Measurements from ENCODE around the gene GMDS. TPM values are rescaled to one million over a fixed set of nuclear protein-coding genes. Genes with fewer than 3 reads are reported as not detected.

The GMDS gene
- total RNA-seq, 4 donors from 2014 or later: 9.5 to 32.8 (median 22.4) TPM

- WGBS, 2 donors: 76 to 87% methylated on average over 2 of the region's 2 CpGs
- Histone ChIP-seq H3K27me3 (no peaks in the 10 kb centered on the region), H3K4me1 (no peaks in the 10 kb centered on the region), H3K27ac (no peak overlapping the region), H3K4me3 (replicated peaks in 1 of 3) (no peak overlapping the region), H3K36me3 (no peaks in the 10 kb centered on the region), H3K9me3 (no peaks in the 10 kb centered on the region)
- DNase-seq: no peak
- intact Hi-C loops (cut with DNase I): no loop called here
- TF ChIP-seq POLR2A (IDR thresholded peaks at IDR 0.05): no peak
- TF ChIP-seq CTCF (IDR thresholded peaks at IDR 0.05): no peak
These were observed 17.0 kb downstream of the GMDS start for GRCh38 chr6:2228392-2228791.

- H3K4me1 ChIP-seq: peaks cover 0 to 10% of the 10 kb centered on the region in 2 donors
- no peaks in the 10 kb centered on the region for H3K36me3 ChIP-seq
- no peak for DNase-seq
- H3K4me3 ChIP-seq (replicated peaks in 1 of 3): no peak overlapping the region
- H3K27me3 ChIP-seq: no peaks in the 10 kb centered on the region
- intact Hi-C loops (cut with DNase I): no loop called here
- no peak overlapping the region for H3K27ac ChIP-seq
- WGBS, 2 donors: 92 to 95% methylated on average over 2 of the region's 2 CpGs
- no peaks in the 10 kb centered on the region for H3K9me3 ChIP-seq
- TF ChIP-seq POLR2A (IDR thresholded peaks at IDR 0.05) (no peak), CTCF (IDR thresholded peaks at IDR 0.05) (no peak)
These were observed 18.6 kb downstream of the GMDS start for GRCh38 chr6:2226775-2227174.

GRCh38 chr6:2225422-2226392, 19.7 kb downstream of the GMDS start:
- intact Hi-C loops (cut with DNase I): no loop called here
- WGBS, 2 donors: 87 to 89% methylated on average over 6 of the region's 6 CpGs

GRCh38 chr6:2224847-2225382, 20.5 kb downstream of the GMDS start:
- Histone ChIP-seq H3K9me3 (no peaks in the 10 kb centered on the region), H3K27me3 (no peaks in the 10 kb centered on the region), H3K4me3 (replicated peaks in 1 of 3) (no peak overlapping the region), H3K27ac (no peak overlapping the region), H3K4me1 (peaks cover 0 to 10% of the 10 kb centered on the region in 2 donors), H3K36me3 (no peaks in the 10 kb centered on the region)
- WGBS, 2 donors: 93 to 96% methylated on average over 11 of the region's 11 CpGs
- no peak for DNase-seq
- TF ChIP-seq POLR2A (IDR thresholded peaks at IDR 0.05): no peak
- TF ChIP-seq CTCF (IDR thresholded peaks at IDR 0.05): no peak
- intact Hi-C loops (cut with DNase I): no loop called here

More at GRCh38 chr6:2225422-2226392, 19.7 kb downstream of the GMDS start:
- peaks cover 0 to 10% of the 10 kb centered on the region in 2 donors for H3K4me1 ChIP-seq
- no peaks in the 10 kb centered on the region for H3K36me3 ChIP-seq
- H3K4me3 ChIP-seq (replicated peaks in 1 of 3): no peak overlapping the region
- H3K27ac ChIP-seq: no peak overlapping the region
- no peaks in the 10 kb centered on the region for H3K27me3 ChIP-seq
- DNase-seq: no peak
- H3K9me3 ChIP-seq: no peaks in the 10 kb centered on the region
- TF ChIP-seq POLR2A (IDR thresholded peaks at IDR 0.05): no peak
- TF ChIP-seq CTCF (IDR thresholded peaks at IDR 0.05): no peak
